Spleen (tissue), 11 donors: ENCODE results near the gene TCF12. TPM values are rescaled to one million over a fixed set of nuclear protein-coding genes. Genes with fewer than 3 reads are reported as not detected.
A peak's percentile ranks its signal among the peaks of the same experiment; 100 is the strongest.

Experiments
- DNase-seq: peaks from one replicate; pipeline ENCODE4 v3.0.0-alpha.2; 2020
- H3K27ac ChIP-seq, 8 donors: fragments of 200-600 bp; sonication (generic) in 7 of 8; 1 replicate in 4 of 8; 2 replicates in 4 of 8; pipeline versions ENCODE4 v1.5.0 to v1.8.0; 2016 to 2021; ENCODE audit warnings: inconsistent platforms in 4 of 8, mild to moderate bottlenecking in 4 of 8, moderate library complexity in 1 of 8
- H3K27me3 ChIP-seq, 7 donors: fragments of 200-600 bp; sonication (generic) in 6 of 7; replicated peaks in 1 of 7; 1 replicate in 4 of 7; 2 replicates in 3 of 7; pipeline versions ENCODE4 v1.5.0 to v1.8.0; 2016 to 2021; ENCODE audit warnings: inconsistent platforms in 3 of 7, mild to moderate bottlenecking in 1 of 7
- H3K36me3 ChIP-seq, 6 donors: fragments of 200-600 bp; sonication (generic) in 5 of 6; 1 replicate in 4 of 6; 2 replicates in 2 of 6; pipeline versions ENCODE4 v1.5.0 to v1.8.0; 2016 to 2021; ENCODE audit warnings: inconsistent platforms in 2 of 6
- H3K4me1 ChIP-seq, 6 donors: fragments of 200-600 bp; sonication (generic) in 5 of 6; 1 replicate in 3 of 6; 2 replicates in 3 of 6; pipeline versions ENCODE4 v1.5.0 to v1.8.0; 2016 to 2021; ENCODE audit warnings: inconsistent platforms in 3 of 6
- H3K4me3 ChIP-seq, 8 donors: fragments of 200-600 bp; sonication (generic) in 7 of 8; 1 replicate in 4 of 8; 2 replicates in 4 of 8; pipeline versions ENCODE4 v1.5.0 to v1.8.0; 2016 to 2021; ENCODE audit warnings: inconsistent platforms in 4 of 8, mild to moderate bottlenecking in 4 of 8, moderate library complexity in 2 of 8
- H3K9me3 ChIP-seq, 8 donors: fragments of 200-600 bp; sonication (generic) in 7 of 8; 1 replicate in 4 of 8; 2 replicates in 4 of 8; pipeline versions ENCODE4 v1.5.0 to v1.8.0; 2016 to 2021; ENCODE audit warnings: inconsistent platforms in 4 of 8
- POLR2A ChIP-seq, 3 donors: fragments of 450-650 bp; IDR thresholded peaks; one replicate each; pipeline ENCODE4 v1.5.1; 2017; ENCODE audit warnings: antibody characterized with exemption in 3 of 3, mild to moderate bottlenecking in 1 of 3
- POLR2AphosphoS5 ChIP-seq, 3 donors: sonication (generic); formaldehyde crosslinking; IDR thresholded peaks; one replicate each; pipeline ENCODE4 v1.5.1; 2017; ENCODE audit warnings: antibody characterized with exemption in 3 of 3
- WGBS, 5 donors: extraction: QIAGEN DNeasy Blood & Tissue Kit in 3 of 5; methylation state at CpG; one replicate each; pipeline versions ENCODE4 v1.1.5 to v1.1.7; 2013 to 2018; 5-methylcytosine and 5-hydroxymethylcytosine counted together
- intact Hi-C: fragments of 100-400 bp; cut with DNase I; formaldehyde crosslinking; loops from one replicate; pipeline ENCODE4 v1.15.0; 2023; ENCODE audit warnings: low total_unique reads
- polyA plus RNA-seq, 3 donors: library from polyadenylated mRNA; stranded (reverse); fragments of 200-250 nt; gene quantifications; one replicate each; pipeline ENCODE4 v1.2.1, GENCODE V29; 2013
- total RNA-seq, 7 donors: library from RNA; depleted of rRNA in 3 of 7; stranded (reverse); fragments of >200 nt in 3 of 7; fragmentation: NEBNext Ultra II Directional in 4 of 7; extraction: Animal tissue kit (Norgen Biotek cat#: 25700) in 4 of 7; gene quantifications; one replicate each; pipeline versions ENCODE4 v1.1.0 to v1.2.1, GENCODE V29; 2016 to 2021
- TF ChIP-seq, protein P1 (sequence below), 11 experiments: fragments of 200-600 bp in 7 of 11; fragments of 450-650 bp in 4 of 11; sonication (generic) in 4 of 11; IDR thresholded peaks in 8 of 11; conservative IDR thresholded peaks in 3 of 11; 1 replicate in 7 of 11; 2 replicates in 4 of 11; pipeline versions ENCODE4 v1.4.0 to v1.8.0; 2016 to 2021; ENCODE audit warnings: antibody characterized with exemption in 11 of 11, inconsistent platforms in 4 of 11, mild to moderate bottlenecking in 1 of 11
- donor health status: healthy with polysubstance abuse.
- donor health status: DM: no; HTN: no; CAD: no; lungs with moderate emphysema.
- donor health status: DM: no; HTN: no; CAD: no.
- donor health status: Bipolar disorder and iron deficiency.
- donor health status: healthy.
- donor health status: DM: no; HTN: no; CAD: no.
- donor health status: DM: yes; HTN: yes; CAD: no.

TCF12 gene
- total and polyA plus RNA-seq, 10 donors = 8.3 to 139 (median 111) TPM

DNA sequence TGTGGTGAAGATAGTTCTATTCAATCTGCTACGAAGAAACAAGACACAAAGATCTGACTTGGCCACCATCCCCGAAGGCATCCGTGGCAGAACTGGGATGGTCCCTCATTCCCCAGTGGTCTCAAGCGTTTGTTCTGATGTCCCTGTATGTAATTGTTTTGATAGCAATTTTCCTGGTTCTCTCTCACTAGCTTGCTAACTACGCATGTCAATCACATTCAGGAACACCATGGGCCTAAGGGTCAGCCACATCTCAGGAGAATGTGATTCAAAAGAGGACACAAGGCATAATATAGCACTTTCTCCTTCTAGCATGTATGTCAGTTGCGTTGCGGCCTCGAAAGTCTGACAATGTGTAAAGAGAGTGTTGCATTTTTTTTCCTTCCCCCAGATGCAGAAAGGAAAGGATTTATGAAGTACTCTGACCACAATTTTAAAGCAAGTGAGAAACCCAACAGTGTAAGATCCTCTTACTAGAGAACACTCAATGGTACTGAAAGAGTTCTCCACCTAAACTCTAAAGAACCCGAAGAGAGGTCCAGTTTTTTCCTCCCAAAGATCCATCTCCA lies 32.0 kb upstream of the TCF12 start:
- intact Hi-C loops = loop anchor here (1.0 kb wide), 1 partner anchor 34 kb away; no protein-coding TSS in a partner anchor
- no peak for DNase-seq
- 51 to 58% (median 54%) methylated on average over 9 of the region's 9 CpGs for WGBS, 5 donors

DNA sequence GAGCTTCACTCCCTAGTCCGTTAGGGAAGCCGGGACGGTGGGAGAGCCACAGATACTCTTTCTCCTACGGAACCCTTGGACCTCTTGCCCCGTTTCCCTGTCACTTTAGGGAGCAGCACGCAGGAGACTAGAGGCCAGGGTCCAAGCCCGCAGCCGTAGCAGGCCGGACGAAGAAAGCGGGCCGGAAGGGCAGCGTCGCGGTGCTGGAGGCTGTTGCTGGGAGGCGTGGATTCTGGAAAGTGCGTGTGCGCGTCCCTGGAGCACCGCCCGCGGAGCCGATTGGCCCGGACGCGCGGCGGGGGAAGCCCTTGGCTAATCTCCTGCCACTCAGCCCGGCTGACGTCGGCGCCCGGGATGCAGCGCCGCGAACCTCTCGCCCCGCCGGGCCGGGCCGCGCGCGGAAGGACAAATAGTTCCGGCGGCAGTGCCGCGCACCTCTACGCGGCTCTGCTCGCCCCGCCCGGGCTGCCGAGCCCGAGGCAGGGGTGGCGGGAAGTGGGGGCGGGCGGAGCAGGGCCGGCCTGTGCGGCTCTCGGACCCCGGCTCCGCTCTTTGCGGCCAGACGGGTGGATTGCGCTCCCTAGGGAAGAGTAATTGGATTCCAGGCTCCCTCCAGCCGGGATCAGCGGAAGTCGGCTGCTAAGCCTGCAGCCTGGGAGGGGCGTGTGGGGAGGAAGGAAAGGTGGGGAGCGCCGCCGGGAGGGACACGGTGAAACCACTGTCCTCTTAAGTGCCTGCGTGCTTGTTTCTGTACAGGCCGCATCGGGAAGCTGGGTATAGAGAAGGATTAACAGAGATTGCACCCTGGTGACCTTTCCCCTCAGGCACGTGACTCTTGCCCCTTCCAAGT lies 31.3 kb upstream of the TCF12 start:
- TF ChIP-seq, protein P1, sequence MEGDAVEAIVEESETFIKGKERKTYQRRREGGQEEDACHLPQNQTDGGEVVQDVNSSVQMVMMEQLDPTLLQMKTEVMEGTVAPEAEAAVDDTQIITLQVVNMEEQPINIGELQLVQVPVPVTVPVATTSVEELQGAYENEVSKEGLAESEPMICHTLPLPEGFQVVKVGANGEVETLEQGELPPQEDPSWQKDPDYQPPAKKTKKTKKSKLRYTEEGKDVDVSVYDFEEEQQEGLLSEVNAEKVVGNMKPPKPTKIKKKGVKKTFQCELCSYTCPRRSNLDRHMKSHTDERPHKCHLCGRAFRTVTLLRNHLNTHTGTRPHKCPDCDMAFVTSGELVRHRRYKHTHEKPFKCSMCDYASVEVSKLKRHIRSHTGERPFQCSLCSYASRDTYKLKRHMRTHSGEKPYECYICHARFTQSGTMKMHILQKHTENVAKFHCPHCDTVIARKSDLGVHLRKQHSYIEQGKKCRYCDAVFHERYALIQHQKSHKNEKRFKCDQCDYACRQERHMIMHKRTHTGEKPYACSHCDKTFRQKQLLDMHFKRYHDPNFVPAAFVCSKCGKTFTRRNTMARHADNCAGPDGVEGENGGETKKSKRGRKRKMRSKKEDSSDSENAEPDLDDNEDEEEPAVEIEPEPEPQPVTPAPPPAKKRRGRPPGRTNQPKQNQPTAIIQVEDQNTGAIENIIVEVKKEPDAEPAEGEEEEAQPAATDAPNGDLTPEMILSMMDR (IDR thresholded peaks at IDR 0.05 in 8 of 11, conservative IDR thresholded peaks at IDR 0.05 in 3 of 11) = peak in 2 of 11 experiments; percentile 21 to 28
- peak in 1 of 3 donors; percentile 51 for TF ChIP-seq POLR2A (IDR thresholded peaks at IDR 0.05)
- peak; percentile 87 to 93 (median 93) for TF ChIP-seq POLR2AphosphoS5 (IDR thresholded peaks at IDR 0.05)
- DNase-seq = peak; percentile 96
- no peaks in the 10 kb centered on the region for H3K27me3 ChIP-seq
- H3K4me3 ChIP-seq = peak overlapping the region; percentile 55 to 86 (median 67)
- H3K27ac ChIP-seq = peak overlapping the region; percentile 94 to 98 (median 97)
- no peaks in the 10 kb centered on the region for H3K9me3 ChIP-seq
- H3K36me3 ChIP-seq = no peaks in the 10 kb centered on the region
- 0 to 2% (median 1%) methylated on average over 43 to 78 of the region's 78 CpGs for WGBS, 5 donors
- intact Hi-C loops = loop anchor here (1.0 kb wide), 1 partner anchor 33 kb away; no protein-coding TSS in a partner anchor
- peaks cover 8 to 34% (median 25%) of the 10 kb centered on the region in 6 donors for H3K4me1 ChIP-seq

More for the DNA sequence above, 32.0 kb upstream of the TCF12 start:
- no peaks in the 10 kb centered on the region for H3K27me3 ChIP-seq
- peak overlapping the region; percentile 55 to 86 (median 67) for H3K4me3 ChIP-seq
- TF ChIP-seq POLR2AphosphoS5 (IDR thresholded peaks at IDR 0.05) (no peak), POLR2A (IDR thresholded peaks at IDR 0.05) (no peak)
- TF ChIP-seq, protein P1 (IDR thresholded peaks at IDR 0.05 in 8 of 11, conservative IDR thresholded peaks at IDR 0.05 in 3 of 11) = no peak
- peaks cover 8 to 34% (median 25%) of the 10 kb centered on the region in 6 donors for H3K4me1 ChIP-seq
- H3K36me3 ChIP-seq = no peaks in the 10 kb centered on the region
- peak overlapping the region; percentile 94 to 98 (median 97) for H3K27ac ChIP-seq
- H3K9me3 ChIP-seq = no peaks in the 10 kb centered on the region

DNA sequence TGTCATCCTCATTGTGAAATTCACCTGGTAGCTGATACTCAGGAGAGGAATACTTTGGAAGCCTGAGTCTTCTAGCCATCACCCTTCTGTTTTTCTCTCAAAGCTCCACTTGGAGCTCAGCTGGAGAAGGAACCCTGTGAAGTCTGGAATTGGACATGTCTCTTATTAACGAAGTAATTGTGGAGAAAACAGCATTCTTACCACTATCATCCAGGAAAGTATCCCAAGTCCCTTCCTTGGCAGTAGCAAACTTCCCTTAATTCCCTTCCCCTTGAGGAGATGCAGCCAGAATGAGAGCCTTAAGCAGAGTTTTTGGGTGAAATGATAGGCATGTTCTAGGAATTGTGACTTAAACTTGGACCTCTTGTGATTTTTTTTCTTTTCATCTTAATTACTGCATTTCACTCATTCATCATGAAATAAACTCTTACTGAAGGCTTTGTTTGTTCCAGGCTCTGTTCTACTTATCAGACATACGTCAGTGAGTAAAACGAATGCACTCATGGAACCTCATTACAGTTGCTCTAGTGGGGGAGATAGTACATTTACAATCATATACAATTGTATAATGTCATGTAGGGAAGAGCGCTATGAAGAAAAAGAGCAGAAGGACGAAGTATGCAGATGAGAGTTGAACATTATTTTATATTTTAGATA lies 30.5 kb upstream of the TCF12 start:
- H3K27me3 ChIP-seq = no peaks in the 10 kb centered on the region
- 60 to 72% (median 64%) methylated on average over 5 of the region's 5 CpGs for WGBS, 5 donors
- TF ChIP-seq, protein P1 (IDR thresholded peaks at IDR 0.05 in 8 of 11, conservative IDR thresholded peaks at IDR 0.05 in 3 of 11) = no peak
- TF ChIP-seq POLR2A (IDR thresholded peaks at IDR 0.05) = no peak
- no peak for TF ChIP-seq POLR2AphosphoS5 (IDR thresholded peaks at IDR 0.05)
- no peaks in the 10 kb centered on the region for H3K36me3 ChIP-seq
- peaks cover 8 to 34% (median 25%) of the 10 kb centered on the region in 6 donors for H3K4me1 ChIP-seq
- no peak for DNase-seq
- peak overlapping the region; percentile 94 to 98 (median 97) for H3K27ac ChIP-seq
- no peaks in the 10 kb centered on the region for H3K9me3 ChIP-seq
- H3K4me3 ChIP-seq = peak overlapping the region; percentile 55 to 86 (median 67)
- intact Hi-C loops = no loop called here
